Measurements from ENCODE around the gene TMED4. TPM values are rescaled to one million over a fixed set of nuclear protein-coding genes. Genes with fewer than 3 reads are reported as not detected.

The TMED4 gene
- total and polyA plus RNA-seq, 4 donors: 46.4 to 106 (median 66.7) TPM

GRCh38 chr7:44625526-44626471 is 43.8 kb upstream of the TMED4 start:
- DNase-seq (peak in 1 of 3 donors; percentile 53), ATAC-seq (ENCODE audit: insufficient read depth, low FRiP score) (no peak)
- Histone ChIP-seq H3K9me3 (ENCODE audit: control insufficient read depth in 4 of 4, insufficient read depth in 3 of 4, low read length in 3 of 4) (peaks cover 0 to 2% (median 0%) of the 10 kb centered on the region in 4 donors), H3K36me3 (ENCODE audit: control insufficient read depth in 4 of 4, insufficient read depth in 4 of 4, low read length in 4 of 4) (peaks cover 10 to 21% (median 12%) of the 10 kb centered on the region in 4 donors), H3K9ac (ENCODE audit: insufficient read depth in 1 of 2, low read length in 2 of 2) (no peak overlapping the region), H3K4me1 (ENCODE audit: control insufficient read depth in 5 of 5, insufficient read depth in 5 of 5, low read length in 5 of 5) (peaks cover 10 to 27% (median 21%) of the 10 kb centered on the region in 5 donors), H3K27ac (ENCODE audit: low read depth in 1 of 2, low read length in 1 of 2) (peak overlapping the region; percentile 45 to 58), H3K27me3 (ENCODE audit: control insufficient read depth in 3 of 3, insufficient read depth in 3 of 3, low read length in 2 of 3) (no peaks in the 10 kb centered on the region), H3K4me3 (no peak overlapping the region)
- 63 to 80% methylated on average over 6 of the region's 6 CpGs for WGBS, 2 donors
- TF ChIP-seq CTCF (IDR thresholded peaks at IDR 0.05; ENCODE audit: control extremely low read depth, extremely low read depth): no peak

- Histone ChIP-seq H3K36me3 (ENCODE audit: control insufficient read depth in 4 of 4, insufficient read depth in 4 of 4, low read length in 4 of 4) (peaks cover 10 to 21% (median 13%) of the 10 kb centered on the region in 4 donors), H3K9me3 (ENCODE audit: control insufficient read depth in 4 of 4, insufficient read depth in 3 of 4, low read length in 3 of 4) (peaks cover 0 to 2% (median 0%) of the 10 kb centered on the region in 4 donors), H3K27me3 (ENCODE audit: control insufficient read depth in 3 of 3, insufficient read depth in 3 of 3, low read length in 2 of 3) (no peaks in the 10 kb centered on the region), H3K27ac (ENCODE audit: low read depth in 1 of 2, low read length in 1 of 2) (no peak overlapping the region), H3K4me1 (ENCODE audit: control insufficient read depth in 5 of 5, insufficient read depth in 5 of 5, low read length in 5 of 5) (peaks cover 6 to 23% (median 15%) of the 10 kb centered on the region in 5 donors), H3K4me3 (no peak overlapping the region), H3K9ac (ENCODE audit: insufficient read depth in 1 of 2, low read length in 2 of 2) (no peak overlapping the region)
- TF ChIP-seq CTCF (IDR thresholded peaks at IDR 0.05; ENCODE audit: control extremely low read depth, extremely low read depth): no peak
- 91 to 96% methylated on average over 9 of the region's 9 CpGs for WGBS, 2 donors
- ATAC-seq (ENCODE audit: insufficient read depth, low FRiP score) (no peak), DNase-seq (no peak)
Measured at GRCh38 chr7:44624318-44624717, 42.3 kb upstream of the TMED4 start.

- peak overlapping the region; percentile 64 to 83 for H3K27ac ChIP-seq (ENCODE audit: low read depth in 1 of 2, low read length in 1 of 2)
- H3K4me1 ChIP-seq (ENCODE audit: control insufficient read depth in 5 of 5, insufficient read depth in 5 of 5, low read length in 5 of 5): peaks cover 6 to 32% (median 15%) of the 10 kb centered on the region in 5 donors
- no peak overlapping the region for H3K9ac ChIP-seq (ENCODE audit: insufficient read depth in 1 of 2, low read length in 2 of 2)
- H3K36me3 ChIP-seq (ENCODE audit: control insufficient read depth in 4 of 4, insufficient read depth in 4 of 4, low read length in 4 of 4): peaks cover 10 to 20% (median 16%) of the 10 kb centered on the region in 4 donors
- H3K4me3 ChIP-seq: no peak overlapping the region
- H3K27me3 ChIP-seq (ENCODE audit: control insufficient read depth in 3 of 3, insufficient read depth in 3 of 3, low read length in 2 of 3): no peaks in the 10 kb centered on the region
- no peak for ATAC-seq (ENCODE audit: insufficient read depth, low FRiP score)
- 84 to 87% methylated on average over 5 of the region's 5 CpGs for WGBS, 2 donors
- DNase-seq: no peak
- TF ChIP-seq CTCF (IDR thresholded peaks at IDR 0.05; ENCODE audit: control extremely low read depth, extremely low read depth): no peak
- peaks cover 0 to 2% (median 0%) of the 10 kb centered on the region in 4 donors for H3K9me3 ChIP-seq (ENCODE audit: control insufficient read depth in 4 of 4, insufficient read depth in 3 of 4, low read length in 3 of 4)
Measured at GRCh38 chr7:44622342-44623151, 40.5 kb upstream of the TMED4 start.
